Superior temporal gyrus (tissue), 1 donor: ENCODE results near the gene RLF.

Experiments
- DNase-seq: peaks from one replicate; pipeline ENCODE4 v3.0.0-alpha.2; 2016; ENCODE audit errors: extremely low spot score

Gene RLF, protein sequence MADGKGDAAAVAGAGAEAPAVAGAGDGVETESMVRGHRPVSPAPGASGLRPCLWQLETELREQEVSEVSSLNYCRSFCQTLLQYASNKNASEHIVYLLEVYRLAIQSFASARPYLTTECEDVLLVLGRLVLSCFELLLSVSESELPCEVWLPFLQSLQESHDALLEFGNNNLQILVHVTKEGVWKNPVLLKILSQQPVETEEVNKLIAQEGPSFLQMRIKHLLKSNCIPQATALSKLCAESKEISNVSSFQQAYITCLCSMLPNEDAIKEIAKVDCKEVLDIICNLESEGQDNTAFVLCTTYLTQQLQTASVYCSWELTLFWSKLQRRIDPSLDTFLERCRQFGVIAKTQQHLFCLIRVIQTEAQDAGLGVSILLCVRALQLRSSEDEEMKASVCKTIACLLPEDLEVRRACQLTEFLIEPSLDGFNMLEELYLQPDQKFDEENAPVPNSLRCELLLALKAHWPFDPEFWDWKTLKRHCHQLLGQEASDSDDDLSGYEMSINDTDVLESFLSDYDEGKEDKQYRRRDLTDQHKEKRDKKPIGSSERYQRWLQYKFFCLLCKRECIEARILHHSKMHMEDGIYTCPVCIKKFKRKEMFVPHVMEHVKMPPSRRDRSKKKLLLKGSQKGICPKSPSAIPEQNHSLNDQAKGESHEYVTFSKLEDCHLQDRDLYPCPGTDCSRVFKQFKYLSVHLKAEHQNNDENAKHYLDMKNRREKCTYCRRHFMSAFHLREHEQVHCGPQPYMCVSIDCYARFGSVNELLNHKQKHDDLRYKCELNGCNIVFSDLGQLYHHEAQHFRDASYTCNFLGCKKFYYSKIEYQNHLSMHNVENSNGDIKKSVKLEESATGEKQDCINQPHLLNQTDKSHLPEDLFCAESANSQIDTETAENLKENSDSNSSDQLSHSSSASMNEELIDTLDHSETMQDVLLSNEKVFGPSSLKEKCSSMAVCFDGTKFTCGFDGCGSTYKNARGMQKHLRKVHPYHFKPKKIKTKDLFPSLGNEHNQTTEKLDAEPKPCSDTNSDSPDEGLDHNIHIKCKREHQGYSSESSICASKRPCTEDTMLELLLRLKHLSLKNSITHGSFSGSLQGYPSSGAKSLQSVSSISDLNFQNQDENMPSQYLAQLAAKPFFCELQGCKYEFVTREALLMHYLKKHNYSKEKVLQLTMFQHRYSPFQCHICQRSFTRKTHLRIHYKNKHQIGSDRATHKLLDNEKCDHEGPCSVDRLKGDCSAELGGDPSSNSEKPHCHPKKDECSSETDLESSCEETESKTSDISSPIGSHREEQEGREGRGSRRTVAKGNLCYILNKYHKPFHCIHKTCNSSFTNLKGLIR (N-terminal part only)

DNA sequence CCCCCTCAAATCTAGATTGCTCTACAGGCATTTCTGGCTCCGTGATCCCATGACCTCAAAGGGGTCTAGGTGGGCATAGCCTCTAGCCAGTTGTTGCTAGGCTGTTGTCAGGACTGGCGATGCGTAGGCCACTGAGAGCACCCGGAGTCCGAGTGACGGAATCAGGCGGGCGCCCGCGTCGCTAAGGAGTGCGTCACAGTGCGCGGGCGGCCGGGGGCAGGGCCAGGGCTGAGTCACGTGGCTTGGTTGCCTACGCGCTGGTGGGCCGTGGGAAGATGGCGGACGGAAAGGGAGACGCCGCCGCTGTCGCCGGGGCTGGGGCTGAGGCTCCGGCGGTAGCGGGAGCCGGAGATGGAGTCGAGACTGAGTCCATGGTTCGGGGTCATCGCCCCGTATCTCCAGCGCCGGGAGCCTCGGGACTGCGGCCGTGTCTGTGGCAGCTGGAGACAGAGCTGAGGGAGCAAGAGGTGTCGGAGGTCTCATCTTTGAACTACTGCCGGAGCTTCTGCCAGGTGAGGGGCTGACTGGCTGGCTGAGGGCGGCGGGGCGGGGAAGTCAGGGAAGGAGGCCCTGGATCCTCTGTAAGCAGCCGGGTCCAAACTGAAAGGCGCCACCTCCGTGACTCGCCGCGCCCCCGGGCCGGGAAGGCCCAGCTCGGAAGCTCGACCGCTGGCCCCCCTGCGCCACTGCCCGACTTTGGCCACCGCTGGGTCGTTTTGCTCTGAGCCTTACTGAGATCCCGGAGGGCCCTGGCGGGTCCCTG is at the start of gene RLF:
RLF (plus strand) TSS at position 263 of the 763 bp plus-strand sequence; CDS start at position 276, 13 bp downstream.
- DNase-seq = peak; percentile 97

DNA sequence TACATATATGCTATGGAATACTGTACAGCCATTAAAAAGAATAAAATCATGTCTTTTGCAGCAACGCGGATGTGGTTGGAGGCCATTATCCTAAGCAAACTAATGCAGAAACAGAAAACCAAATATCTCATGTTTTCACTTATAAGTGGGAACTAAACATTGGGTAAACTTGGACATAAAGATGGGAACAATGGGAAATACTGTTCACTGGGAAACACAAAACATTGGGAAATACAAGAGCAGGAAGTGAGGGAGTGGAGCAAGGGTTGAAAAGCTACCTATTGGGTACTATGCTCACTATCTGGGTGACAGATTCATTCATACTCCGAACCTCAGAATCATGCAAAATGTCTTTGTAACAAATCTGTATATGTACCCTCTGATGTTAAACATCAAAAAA is 46.8 kb upstream of the RLF start:
- DNase-seq = no peak

DNA sequence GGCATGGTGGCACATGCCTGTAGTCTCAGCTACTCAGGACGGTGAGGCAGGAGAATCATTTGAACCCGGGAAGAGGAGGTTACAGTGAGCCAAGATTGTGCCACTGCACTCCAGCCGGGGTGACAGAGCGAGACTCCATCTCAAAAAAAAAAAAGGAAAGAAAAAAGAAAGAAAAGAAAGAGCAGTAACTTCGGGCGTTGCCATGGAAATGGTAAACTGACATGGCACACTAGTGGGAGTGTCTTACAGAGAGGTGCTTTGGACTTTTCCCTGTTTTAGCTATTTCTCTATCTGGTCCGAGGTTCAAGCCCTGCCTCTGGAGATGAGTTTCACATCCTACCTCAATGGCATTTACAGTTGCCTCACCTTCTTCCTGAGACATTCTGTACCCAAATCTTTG is 41.1 kb upstream of the RLF start:
- DNase-seq = no peak

DNA sequence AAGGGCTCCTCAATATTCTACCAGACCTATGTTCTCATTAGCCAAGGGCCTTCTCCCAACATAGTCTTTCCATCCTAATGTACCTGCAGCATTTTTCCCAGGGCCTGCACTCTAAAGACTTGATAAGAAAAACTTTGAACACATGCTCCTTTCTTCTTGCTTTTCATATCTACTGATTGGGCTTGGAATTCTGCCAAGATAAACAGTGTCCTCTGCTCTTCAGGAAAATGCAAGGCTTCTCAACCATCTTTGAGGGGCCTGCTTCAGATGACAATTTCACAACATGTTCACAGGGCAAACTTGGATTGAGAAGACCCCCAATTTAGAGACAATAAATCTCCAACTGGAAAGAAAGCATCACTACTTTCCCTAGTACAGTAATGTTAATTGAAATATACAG is 38.3 kb upstream of the RLF start:
- DNase-seq = no peak

DNA sequence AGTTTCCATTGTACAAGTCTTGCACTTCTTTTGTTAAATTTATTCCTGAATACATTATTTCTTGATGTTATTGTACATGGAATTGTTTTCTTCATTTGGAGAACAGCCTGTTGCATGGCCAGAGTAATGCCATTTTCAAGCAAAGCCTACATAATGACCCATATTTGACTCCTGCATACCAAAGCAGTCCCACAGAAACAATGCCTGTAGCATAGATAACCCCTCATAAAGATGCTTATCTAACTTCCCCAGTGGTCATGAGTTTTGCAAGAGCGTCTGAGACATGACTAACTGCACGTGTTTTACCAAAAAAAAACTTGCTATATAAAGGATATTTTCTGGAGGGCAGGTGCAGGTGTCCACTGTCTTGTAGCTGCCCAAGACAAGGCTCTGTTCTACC is 30.3 kb upstream of the RLF start:
- DNase-seq = no peak

DNA sequence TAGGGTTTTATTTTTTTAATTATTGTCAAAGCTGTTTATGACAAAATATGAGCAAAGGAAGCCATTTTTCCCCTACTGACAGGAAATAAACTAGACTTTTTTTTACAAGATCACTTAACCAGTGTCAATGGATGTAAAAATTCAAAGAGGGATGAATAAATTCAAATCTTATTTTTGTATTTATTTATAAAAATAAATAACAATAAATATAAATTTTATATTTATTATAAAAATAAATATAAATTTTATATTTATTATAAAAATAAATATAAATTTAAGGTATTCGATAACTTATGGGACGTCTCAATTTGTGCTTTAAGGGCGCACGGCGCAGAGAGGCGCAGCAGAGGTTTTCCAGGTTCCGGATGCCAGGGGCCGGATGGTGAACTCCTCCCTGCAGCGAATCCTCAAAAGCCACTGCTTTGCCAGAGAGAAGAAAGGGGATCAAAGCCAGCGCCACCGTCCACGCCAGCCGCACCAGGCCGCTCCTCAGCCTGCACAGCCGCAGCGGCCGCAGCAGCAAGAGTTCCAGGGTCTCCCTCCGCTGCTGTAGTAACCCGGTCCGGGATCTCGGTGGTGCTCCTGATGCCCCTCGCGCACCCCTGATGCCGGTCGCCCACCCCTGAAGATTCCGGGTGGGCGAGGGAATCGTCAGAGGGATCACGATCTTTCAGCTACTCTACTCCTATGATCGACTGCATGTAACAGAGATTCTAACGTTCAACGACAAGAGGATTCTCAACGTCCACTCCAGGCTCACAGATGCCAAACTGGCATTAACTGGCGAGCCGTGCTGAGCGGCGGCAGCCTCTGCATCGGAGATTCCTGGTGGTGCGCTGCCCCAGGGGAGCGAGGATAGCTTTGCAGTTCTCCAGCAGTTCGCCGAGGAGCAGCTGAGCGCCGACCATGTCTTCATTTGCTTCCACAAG is 28.5 kb upstream of the RLF start:
- no peak for DNase-seq

DNA sequence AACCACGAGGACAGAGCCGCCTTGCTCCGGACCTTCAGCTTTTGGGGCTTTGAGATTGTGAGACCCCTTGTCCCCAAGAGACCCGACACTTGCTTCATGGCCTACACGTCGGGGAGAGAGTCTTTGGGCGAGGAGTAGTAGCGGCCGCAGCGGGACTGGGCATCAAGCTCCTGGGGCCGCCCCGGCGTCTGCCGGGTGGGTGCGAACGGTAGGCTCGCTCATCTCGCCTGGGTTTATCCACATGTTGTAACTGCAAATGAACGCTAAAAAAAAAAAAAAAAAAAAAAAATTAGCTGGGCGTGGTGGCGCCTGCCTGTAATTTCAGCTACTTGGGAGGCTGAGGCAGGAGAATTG is 27.9 kb upstream of the RLF start:
- DNase-seq = no peak

DNA sequence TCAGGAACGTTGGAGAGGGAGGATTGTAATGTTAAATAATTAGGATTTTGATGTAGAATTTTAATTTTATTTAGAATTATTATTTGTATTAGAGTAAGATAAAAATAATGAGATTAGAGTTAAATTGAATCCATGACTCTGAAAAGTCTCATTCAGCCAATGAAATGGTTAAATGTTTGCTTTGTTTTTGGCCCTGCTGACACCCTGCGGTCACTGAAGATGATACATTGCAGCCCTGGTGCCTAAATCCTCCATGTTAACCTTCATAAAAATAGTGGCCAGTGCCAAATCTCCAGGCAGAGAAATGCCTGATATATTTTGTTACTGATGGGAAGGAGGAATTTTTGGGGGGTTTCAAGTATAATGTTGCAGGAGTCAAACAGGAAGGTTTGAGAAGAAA is 27.3 kb upstream of the RLF start:
- no peak for DNase-seq

DNA sequence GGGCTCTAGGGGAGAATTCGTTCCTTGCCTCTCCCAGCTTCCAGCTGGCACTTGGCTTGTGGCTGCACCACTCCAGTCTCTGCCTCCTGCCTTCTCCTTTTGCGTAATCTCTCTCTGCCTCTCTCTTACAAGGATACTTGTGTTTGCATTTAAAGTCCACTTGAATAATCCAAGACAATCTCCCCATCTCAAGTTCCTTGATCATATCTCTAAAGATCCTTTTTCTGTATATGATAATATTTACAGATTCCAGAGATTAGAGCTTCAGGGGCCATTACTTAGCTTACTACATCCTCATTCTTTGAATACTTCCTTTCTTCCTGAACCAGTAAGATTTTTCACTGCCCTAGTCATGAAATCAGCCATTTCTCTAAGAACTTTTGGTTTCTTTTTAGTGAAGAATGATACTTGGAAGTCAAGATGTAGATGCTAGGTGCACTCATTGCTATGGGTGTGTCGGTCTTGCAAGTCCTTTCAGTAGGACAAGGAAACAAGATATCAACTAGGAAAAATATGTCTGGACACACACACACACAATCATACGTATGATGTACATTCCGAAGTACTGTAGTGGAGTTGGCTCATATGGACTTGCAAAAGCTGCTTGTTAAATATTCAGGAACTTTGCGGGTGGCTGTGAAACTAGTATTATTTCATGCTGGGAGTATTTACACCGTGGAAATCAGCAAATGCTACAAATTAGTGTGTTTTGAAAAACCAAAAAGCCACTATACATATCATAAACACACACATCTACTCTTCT is 20.8 kb upstream of the RLF start:
- no peak for DNase-seq

DNA sequence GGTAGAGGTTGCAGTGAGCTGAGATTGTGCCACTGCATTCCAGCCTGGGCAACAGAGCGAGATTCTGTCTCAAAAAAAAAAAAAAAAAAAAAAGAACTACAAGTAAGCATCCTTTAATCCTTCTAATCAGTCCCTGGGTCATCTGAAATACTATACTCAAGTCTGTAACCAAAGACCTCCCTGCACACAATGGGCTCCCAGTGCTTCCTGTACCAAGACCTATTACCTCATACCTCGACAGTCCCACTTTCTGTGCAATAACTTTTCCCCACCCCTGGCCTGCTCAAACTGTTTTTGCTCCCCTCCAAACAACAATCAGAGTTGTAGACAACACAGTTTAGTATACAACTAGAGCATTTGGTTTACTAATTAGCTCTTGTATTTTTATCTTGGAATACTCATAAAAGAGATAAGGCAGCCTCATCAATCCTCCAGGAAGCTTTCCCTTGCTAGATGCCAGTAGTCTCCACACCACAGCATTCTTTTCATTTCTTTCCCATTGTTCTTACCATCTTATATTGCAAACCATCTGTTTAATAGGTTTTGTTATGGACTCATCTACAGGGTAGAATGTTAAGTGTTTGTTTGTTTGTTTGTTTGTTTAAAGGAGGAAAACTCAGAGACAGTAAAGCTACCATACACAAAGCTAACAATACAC is 19.2 kb upstream of the RLF start:
- DNase-seq = no peak

DNA sequence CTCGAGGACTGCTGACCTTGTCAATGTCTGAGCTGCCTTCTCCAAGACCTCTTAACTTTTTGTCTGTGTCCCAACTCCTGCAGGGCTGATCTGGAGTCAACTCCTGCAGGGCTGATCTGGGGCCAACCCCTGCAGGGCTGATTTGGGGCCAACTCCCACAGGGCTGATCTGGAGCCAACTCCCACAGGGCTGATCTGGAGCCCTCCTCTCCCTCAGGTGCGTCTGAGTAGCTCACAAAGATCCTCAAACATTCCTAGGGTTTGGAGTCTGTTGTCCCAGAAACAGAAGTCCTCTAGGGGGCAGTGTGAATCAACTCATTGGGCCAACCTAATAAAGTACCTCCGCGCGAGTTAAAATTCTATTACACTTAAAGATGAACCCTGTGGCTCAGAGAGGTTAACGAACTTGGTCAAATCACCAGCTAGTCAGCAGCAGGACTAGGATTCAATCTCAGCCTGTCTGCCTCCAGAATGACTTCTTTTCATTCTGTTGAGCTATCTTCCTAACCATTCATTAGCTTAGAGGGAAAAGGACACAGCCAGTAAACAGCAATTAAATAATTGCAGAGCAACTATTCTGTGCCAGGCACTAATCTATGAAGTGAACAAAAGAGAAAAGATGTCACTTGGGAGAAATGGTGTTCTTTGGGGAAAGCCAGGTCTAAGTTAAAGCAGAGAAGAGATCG is 17.2 kb upstream of the RLF start:
- peak; percentile 87 for DNase-seq

DNA sequence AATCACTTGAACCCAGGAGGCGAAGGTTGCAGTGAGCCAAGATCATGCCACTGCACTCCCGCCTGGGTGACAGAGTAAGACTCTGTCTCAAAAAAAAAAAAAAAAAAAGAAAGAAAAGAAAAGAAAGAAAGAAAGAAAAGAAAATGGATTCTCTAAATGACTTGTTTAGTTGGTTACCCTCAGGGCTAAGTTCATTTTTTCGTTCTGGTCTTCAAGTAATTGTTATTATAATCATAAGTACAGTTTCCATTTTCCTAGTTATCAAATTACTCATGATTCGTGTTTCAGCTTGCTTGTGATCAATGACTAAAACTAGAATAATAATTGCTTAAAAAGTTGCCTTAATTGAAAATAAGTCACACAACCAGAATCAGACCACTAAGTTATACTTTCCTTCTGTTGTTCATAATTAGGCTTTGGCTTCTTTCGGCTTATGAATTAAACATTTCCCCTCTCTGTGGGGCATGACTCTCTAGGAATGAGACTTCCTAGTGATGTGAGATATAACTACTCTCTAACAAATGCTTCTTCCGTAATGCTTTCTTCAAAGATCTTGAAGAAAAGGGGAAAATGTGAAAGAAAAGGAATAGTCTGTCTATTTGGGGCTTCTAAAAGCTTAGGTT is 9.6 kb upstream of the RLF start:
- DNase-seq = no peak

DNA sequence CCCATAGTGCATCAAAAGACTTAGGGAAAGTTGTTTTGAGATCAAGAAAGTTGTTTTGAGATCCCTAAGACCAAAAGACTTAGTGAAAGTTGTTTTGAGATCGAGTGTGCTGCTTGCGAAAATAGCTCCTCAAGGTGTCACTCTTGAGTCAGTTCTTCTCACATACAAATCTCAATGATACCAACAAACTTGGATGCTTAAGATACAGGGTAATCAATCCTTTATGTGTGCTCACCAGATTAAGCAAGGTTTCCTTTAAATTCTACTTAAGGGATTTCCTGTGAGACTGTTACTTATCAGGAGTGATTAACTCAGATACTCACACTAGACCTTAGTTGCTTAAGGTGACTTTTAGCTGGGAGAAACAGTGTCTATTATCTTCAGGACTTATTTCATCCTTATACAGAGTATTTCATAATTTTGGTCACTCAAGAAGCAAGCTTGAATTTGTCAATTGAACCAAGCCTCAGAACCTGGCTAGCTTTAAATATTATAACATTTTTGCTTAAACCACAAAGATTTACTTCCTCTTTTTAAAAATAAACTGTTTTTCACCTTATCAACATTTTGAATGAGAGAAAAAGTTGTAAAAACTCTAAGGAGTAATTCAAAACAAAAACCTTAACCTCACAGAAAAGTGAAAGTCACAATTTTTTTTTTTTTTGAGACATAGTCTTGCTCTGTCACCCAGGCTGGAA is 8.0 kb upstream of the RLF start:
- peak; percentile 83 for DNase-seq

DNA sequence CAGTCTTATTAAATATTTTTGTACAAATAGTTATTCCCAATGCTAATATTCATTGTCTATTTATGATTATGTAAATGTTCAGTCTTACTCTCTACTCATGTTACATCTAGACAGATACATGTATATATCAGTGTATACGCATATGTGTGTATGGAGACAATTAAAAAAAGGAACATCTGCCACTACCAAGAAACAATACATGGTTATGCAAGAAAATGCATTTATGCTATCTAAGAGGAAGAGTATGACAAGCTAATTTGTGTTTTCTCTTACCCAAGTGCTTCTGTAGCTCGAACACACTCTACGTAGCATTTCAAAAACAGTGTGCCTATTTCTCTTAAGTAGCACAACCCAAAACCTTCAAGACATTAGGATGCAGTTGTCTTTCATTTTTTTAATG is 6.1 kb upstream of the RLF start:
- DNase-seq = no peak

DNA sequence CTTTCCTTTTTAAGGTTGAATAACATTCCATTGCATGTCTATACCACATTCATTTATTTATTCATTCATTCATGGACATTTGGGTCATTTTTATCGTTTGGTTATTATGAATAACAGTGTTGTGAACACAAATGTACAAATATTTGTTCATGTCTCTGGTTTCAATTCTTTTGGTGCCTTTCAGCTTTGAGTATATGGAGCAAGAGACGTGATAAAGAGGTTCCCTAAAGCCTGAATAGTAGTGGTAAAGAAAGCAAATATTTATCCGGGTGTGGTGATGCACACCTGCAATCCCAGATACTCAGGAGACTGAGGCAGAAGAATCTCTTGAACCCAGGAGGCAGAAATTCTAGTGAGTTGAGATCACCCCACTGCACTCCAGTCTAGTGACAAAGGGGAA is 5.3 kb upstream of the RLF start:
- DNase-seq = no peak

DNA sequence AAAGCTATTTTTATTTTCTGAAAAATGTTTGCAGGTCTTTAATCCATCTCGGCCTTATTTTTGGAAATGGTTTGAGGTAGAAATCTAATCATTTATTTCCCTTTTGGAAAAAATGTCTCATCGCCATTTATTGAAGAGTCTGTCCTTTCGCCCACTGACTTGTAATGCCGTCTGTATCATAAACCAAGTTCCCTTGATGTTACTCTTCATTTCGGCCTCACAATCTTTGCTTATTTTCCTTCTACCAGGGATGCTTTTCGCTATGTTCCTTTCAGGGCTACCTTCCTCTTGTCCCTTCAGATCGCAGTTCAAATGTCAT is 422 bp upstream of the RLF start:
- no peak for DNase-seq

DNA sequence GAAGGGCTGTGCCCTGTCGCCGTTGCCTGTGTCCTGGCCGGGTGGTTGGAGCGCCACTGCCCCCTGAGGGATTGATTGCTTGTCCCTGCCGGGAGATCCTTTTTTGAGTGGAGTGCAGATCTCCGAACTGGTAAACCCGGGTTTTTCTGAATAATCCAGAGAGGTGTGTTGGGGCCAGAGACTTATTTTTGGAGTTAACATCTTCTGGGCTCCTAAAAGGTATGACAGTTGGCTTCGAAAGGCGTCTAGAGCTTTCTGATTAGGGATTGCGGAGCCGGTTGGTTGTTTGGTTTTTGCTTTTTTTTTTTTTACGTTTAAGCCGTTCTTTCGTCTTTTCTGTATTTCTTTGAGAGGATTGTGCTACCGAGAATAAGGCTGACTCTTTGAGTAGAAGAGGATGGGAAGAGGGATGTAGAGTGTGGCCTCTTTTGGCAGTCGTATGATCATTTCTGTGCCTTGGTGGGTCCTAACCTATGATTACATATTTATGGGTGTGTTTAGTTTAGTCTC is 756 bp downstream of the RLF start:
- DNase-seq = peak; percentile 27
